Stimulated activated CD4-positive, alpha-beta T cell treated with anti-CD3 and anti-CD28 coated beads, Interleukin-12 subunit alpha, Interleukin-12 subunit beta, amount 100 ng/mL, for 4 hours (primary cell): ENCODE results near the gene PDE8B.

Experiments
- DNase-seq: peaks from one replicate; pipeline ENCODE4 v3.0.0-alpha.2; 2020

PDE8B gene

GRCh38 chr5:77235846-77236721 lies 25.6 kb downstream of the PDE8B start:
- no peak for DNase-seq

GRCh38 chr5:77239126-77239741 lies 28.8 kb downstream of the PDE8B start:
- no peak for DNase-seq

GRCh38 chr5:77241444-77241843 lies 31.0 kb downstream of the PDE8B start:
- DNase-seq: no peak

GRCh38 chr5:77249475-77249874 lies 39.0 kb downstream of the PDE8B start:
- no peak for DNase-seq

- DNase-seq: no peak
Measured at GRCh38 chr5:77250021-77250420, 39.5 kb downstream of the PDE8B start.

- no peak for DNase-seq
Measured at GRCh38 chr5:77251921-77252320, 41.4 kb downstream of the PDE8B start.

GRCh38 chr5:77255617-77256016 lies 45.1 kb downstream of the PDE8B start:
- DNase-seq: no peak

- DNase-seq: no peak
Measured at GRCh38 chr5:77256406-77256805, 45.9 kb downstream of the PDE8B start.

- no peak for DNase-seq
Measured at GRCh38 chr5:77258652-77259051, 48.2 kb downstream of the PDE8B start.

- no peak for DNase-seq
Measured at GRCh38 chr5:77259476-77259875, 49.0 kb downstream of the PDE8B start.

GRCh38 chr5:77262697-77263096 lies 52.2 kb downstream of the PDE8B start:
- DNase-seq: no peak

- no peak for DNase-seq
Measured at GRCh38 chr5:77266291-77266690, 55.8 kb downstream of the PDE8B start.

- DNase-seq: no peak
Measured at GRCh38 chr5:77267496-77267895, 57.0 kb downstream of the PDE8B start.

GRCh38 chr5:77272206-77272605 lies 61.7 kb downstream of the PDE8B start:
- DNase-seq: no peak

- no peak for DNase-seq
Measured at GRCh38 chr5:77277759-77278158, 67.3 kb downstream of the PDE8B start.

GRCh38 chr5:77280036-77280435 lies 69.6 kb downstream of the PDE8B start:
- no peak for DNase-seq

- no peak for DNase-seq
Measured at GRCh38 chr5:77281969-77282336, 71.5 kb downstream of the PDE8B start.

GRCh38 chr5:77282337-77283027 lies 72.0 kb downstream of the PDE8B start:
- DNase-seq: no peak

GRCh38 chr5:77285251-77285841 lies 74.9 kb downstream of the PDE8B start:
- DNase-seq: no peak

GRCh38 chr5:77292026-77292757 lies 81.7 kb downstream of the PDE8B start:
- DNase-seq: no peak

GRCh38 chr5:77294185-77294584 lies 83.7 kb downstream of the PDE8B start:
- DNase-seq: no peak

GRCh38 chr5:77295863-77296378 lies 85.4 kb downstream of the PDE8B start:
- no peak for DNase-seq

GRCh38 chr5:77298146-77298545 lies 87.7 kb downstream of the PDE8B start:
- no peak for DNase-seq
